Ishikawa (cell line): ENCODE measurements around the gene URB1.

ENCODE experiments used
- CEBPB ChIP-seq: IDR thresholded peaks from 2 replicates; pipeline ENCODE4 v1.6.1; 2012
- CREB1 ChIP-seq: IDR thresholded peaks from 2 replicates; pipeline ENCODE4 v1.6.1; 2012; ENCODE audit warnings: low read depth
- EGR1 ChIP-seq: IDR thresholded peaks from 2 replicates; pipeline ENCODE4 v1.6.1; 2012
- EP300 ChIP-seq: IDR thresholded peaks from 2 replicates; pipeline ENCODE4 v1.6.1; 2012; ENCODE audit warnings: borderline replicate concordance
- FOXM1 ChIP-seq: IDR thresholded peaks from 2 replicates; pipeline ENCODE4 v1.6.1; 2012; ENCODE audit warnings: low read depth, borderline replicate concordance
- MAX ChIP-seq: IDR thresholded peaks from 2 replicates; pipeline ENCODE4 v1.6.1; 2012
- NFIC ChIP-seq: IDR thresholded peaks from 2 replicates; pipeline ENCODE4 v1.6.1; 2012
- RAD21 ChIP-seq: IDR thresholded peaks from 2 replicates; pipeline ENCODE4 v1.6.1; 2012; ENCODE audit warnings: low read depth
- REST ChIP-seq: IDR thresholded peaks from 2 replicates; pipeline ENCODE4 v1.6.1; 2012; ENCODE audit warnings: low read depth, mild to moderate bottlenecking
- TAF1 ChIP-seq: IDR thresholded peaks from 2 replicates; pipeline ENCODE4 v1.6.1; 2012; ENCODE audit warnings: low read depth, mild to moderate bottlenecking
- TCF12 ChIP-seq: IDR thresholded peaks from 2 replicates; pipeline ENCODE4 v1.6.1; 2012; ENCODE audit warnings: low read depth
- TEAD4 ChIP-seq: IDR thresholded peaks from 2 replicates; pipeline ENCODE4 v1.6.1; 2012
- USF1 ChIP-seq: IDR thresholded peaks from 2 replicates; pipeline ENCODE4 v1.6.1; 2012
- YY1 ChIP-seq: IDR thresholded peaks from 2 replicates; pipeline ENCODE4 v1.6.1; 2012; ENCODE audit warnings: low read depth
- ZBTB7A ChIP-seq: IDR thresholded peaks from 2 replicates; pipeline ENCODE4 v1.6.1; 2012; ENCODE audit warnings: low read depth

Gene URB1

GRCh38 chr21:32312976-32313375, 79.8 kb downstream of the URB1 start:
- no peak for TF ChIP-seq CEBPB
- no peak for TF ChIP-seq RAD21
- TF ChIP-seq TAF1: no peak
- TF ChIP-seq YY1: no peak
- no peak for TF ChIP-seq REST
- no peak for TF ChIP-seq USF1
- no peak for TF ChIP-seq NFIC
- no peak for TF ChIP-seq ZBTB7A
- TF ChIP-seq CREB1: no peak
- TF ChIP-seq TCF12: no peak
- no peak for TF ChIP-seq EP300

- TF ChIP-seq FOXM1 (no peak), YY1 (no peak), MAX (no peak), CREB1 (no peak), EP300 (no peak), NFIC (no peak), CEBPB (no peak), EGR1 (no peak), REST (no peak), USF1 (no peak), TAF1 (no peak), TEAD4 (no peak), RAD21 (no peak), ZBTB7A (no peak), TCF12 (no peak)
Observed at GRCh38 chr21:32312326-32312725, 80.5 kb downstream of the URB1 start.

DNA sequence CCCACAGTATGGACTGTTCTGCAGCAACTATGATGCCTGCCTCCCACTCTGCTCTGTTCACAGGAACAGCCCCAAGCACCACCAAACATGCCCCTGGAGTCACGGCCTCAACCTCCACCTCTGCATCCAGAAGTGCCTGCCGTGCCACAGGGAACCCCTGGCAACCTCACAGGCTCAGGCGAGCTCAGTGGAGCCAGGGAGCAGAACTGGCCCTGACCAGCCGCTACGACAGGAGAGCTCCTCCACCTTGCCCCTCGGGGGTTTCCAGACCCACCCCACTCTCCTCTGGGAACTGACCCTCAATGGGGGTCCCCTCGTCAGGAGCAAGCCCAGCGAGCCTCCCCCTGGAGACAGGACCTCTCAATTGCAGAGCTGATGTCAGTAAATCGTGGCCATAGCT, 81.2 kb downstream of the URB1 start:
- TF ChIP-seq RAD21 (no peak), YY1 (no peak), REST (no peak), CREB1 (no peak), EP300 (no peak), TEAD4 (no peak), NFIC (no peak), EGR1 (no peak), FOXM1 (no peak), MAX (no peak), TCF12 (no peak), TAF1 (no peak), ZBTB7A (no peak), CEBPB (no peak), USF1 (no peak)

- TF ChIP-seq CEBPB (no peak), TCF12 (no peak), CREB1 (no peak), ZBTB7A (no peak), TAF1 (no peak), EP300 (no peak), TEAD4 (no peak), YY1 (no peak), RAD21 (no peak)
Observed at GRCh38 chr21:32309906-32310460, 82.8 kb downstream of the URB1 start.
